ENCODE results near the gene LRIT3.

Gene LRIT3

GRCh38 chr4:109902559-109903251, 54.8 kb downstream of the LRIT3 start:
- Histone ChIP-seq H3K4me3 (ENCODE audit: low read depth, low read length) (no peak overlapping the region), H3K36me3 (no peaks in the 10 kb centered on the region), H3K9me3 (ENCODE audit: severe bottlenecking) (peaks cover 8% of the 10 kb centered on the region), H3K27ac (no peak overlapping the region), H3K27me3 (ENCODE audit: insufficient read depth, low read depth, severe bottlenecking) (no peaks in the 10 kb centered on the region)
- no peak for DNase-seq
- no peak for TF ChIP-seq CTCF (IDR thresholded peaks at IDR 0.05; ENCODE audit: low read depth, low read length)

- Histone ChIP-seq H3K4me3 (ENCODE audit: low read depth, low read length) (no peak overlapping the region), H3K27ac (no peak overlapping the region), H3K36me3 (no peaks in the 10 kb centered on the region), H3K27me3 (ENCODE audit: insufficient read depth, low read depth, severe bottlenecking) (no peaks in the 10 kb centered on the region), H3K9me3 (ENCODE audit: severe bottlenecking) (no peaks in the 10 kb centered on the region)
- TF ChIP-seq CTCF (IDR thresholded peaks at IDR 0.05; ENCODE audit: low read depth, low read length), result no peak
- no peak for DNase-seq
Observed at GRCh38 chr4:109908731-109909130, 60.8 kb downstream of the LRIT3 start.

GRCh38 chr4:109910256-109910655, 62.3 kb downstream of the LRIT3 start:
- H3K4me3 ChIP-seq (ENCODE audit: low read depth, low read length), result no peak overlapping the region
- no peaks in the 10 kb centered on the region for H3K9me3 ChIP-seq (ENCODE audit: severe bottlenecking)
- H3K36me3 ChIP-seq, result no peaks in the 10 kb centered on the region
- H3K27me3 ChIP-seq (ENCODE audit: insufficient read depth, low read depth, severe bottlenecking), result no peaks in the 10 kb centered on the region
- no peak for DNase-seq
- H3K27ac ChIP-seq, result no peak overlapping the region
- no peak for TF ChIP-seq CTCF (IDR thresholded peaks at IDR 0.05; ENCODE audit: low read depth, low read length)

- no peaks in the 10 kb centered on the region for H3K9me3 ChIP-seq (ENCODE audit: severe bottlenecking)
- no peaks in the 10 kb centered on the region for H3K36me3 ChIP-seq
- no peak within 1 kb of the TSS for H3K4me3 ChIP-seq (ENCODE audit: low read depth, low read length)
- H3K27ac ChIP-seq, result no peak within 1 kb of the TSS
- DNase-seq, result no peak
- no peak for TF ChIP-seq CTCF (IDR thresholded peaks at IDR 0.05; ENCODE audit: low read depth, low read length)
- no peaks in the 10 kb centered on the region for H3K27me3 ChIP-seq (ENCODE audit: insufficient read depth, low read depth, severe bottlenecking)
Observed at GRCh38 chr4:109912706-109913595, 65.0 kb downstream of the LRIT3 start, which contains the start of gene EGF. TSS of gene EGF (plus strand) at chr4:109912883. CDS start at chr4:109913336, 453 bp downstream.

GRCh38 chr4:109913596-109914241, 65.8 kb downstream of the LRIT3 start:
- no peak for TF ChIP-seq CTCF (IDR thresholded peaks at IDR 0.05; ENCODE audit: low read depth, low read length)
- DNase-seq, result no peak
- H3K4me3 ChIP-seq (ENCODE audit: low read depth, low read length), result no peak overlapping the region
- no peaks in the 10 kb centered on the region for H3K27me3 ChIP-seq (ENCODE audit: insufficient read depth, low read depth, severe bottlenecking)
- no peaks in the 10 kb centered on the region for H3K36me3 ChIP-seq
- H3K27ac ChIP-seq, result no peak overlapping the region
- H3K9me3 ChIP-seq (ENCODE audit: severe bottlenecking), result no peaks in the 10 kb centered on the region

Data from WERI-Rb-1 (cell line).